ENCODE results near the gene BRSK2.

BRSK2 gene

DNA sequence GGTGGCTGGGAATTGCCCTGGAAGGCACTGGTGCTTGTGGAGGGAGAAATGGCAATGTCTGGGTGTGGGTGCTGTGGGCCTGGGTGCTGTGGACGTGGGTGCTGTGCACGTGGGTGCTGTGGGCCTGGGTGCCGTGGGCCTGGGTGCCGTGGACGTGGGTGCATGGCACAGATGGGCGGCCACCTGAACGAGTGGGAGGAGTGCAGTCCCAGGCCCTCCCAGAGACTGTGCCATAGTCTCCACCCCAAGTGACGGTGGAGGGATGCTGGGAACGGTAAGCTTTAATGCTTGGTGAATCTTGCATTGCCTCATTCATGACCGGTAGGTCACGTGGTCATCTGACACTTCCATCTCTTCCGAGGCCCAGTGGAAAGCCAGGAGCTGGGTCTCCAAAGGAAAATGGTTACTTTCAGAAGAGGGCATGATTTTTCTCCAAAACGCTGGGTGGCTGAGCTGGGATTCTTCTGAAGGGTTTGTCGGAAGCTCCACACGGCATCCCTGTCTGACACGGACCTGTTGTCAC is 28.8 kb upstream of the BRSK2 start:
- TF ChIP-seq ELF4 (IDR thresholded peaks at IDR 0.05) (no peak), SP1 (IDR thresholded peaks at IDR 0.05) (no peak), BHLHE40 (IDR thresholded peaks at IDR 0.05; ENCODE audit: borderline replicate concordance) (no peak), SUZ12 (IDR thresholded peaks at IDR 0.05) (no peak), FOXA1 (IDR thresholded peaks at IDR 0.05) (no peak), TARDBP (IDR thresholded peaks at IDR 0.05) (no peak), ARNT (IDR thresholded peaks at IDR 0.05) (no peak), PKNOX1 (IDR thresholded peaks at IDR 0.05) (no peak), NFRKB (IDR thresholded peaks at IDR 0.05) (no peak), HDGF (IDR thresholded peaks at IDR 0.05; ENCODE audit: borderline replicate concordance) (no peak), FOXK2 (IDR thresholded peaks at IDR 0.05) (no peak), LEF1 (IDR thresholded peaks at IDR 0.05; ENCODE audit: borderline replicate concordance) (no peak), L3MBTL2 (conservative IDR thresholded peaks at IDR 0.05) (no peak), FOXM1 (IDR thresholded peaks at IDR 0.05; ENCODE audit: borderline replicate concordance) (no peak), CTBP1 (IDR thresholded peaks at IDR 0.05; ENCODE audit: borderline replicate concordance) (no peak), ZNF384 (IDR thresholded peaks at IDR 0.05) (no peak)
- no peak for DNase-seq (ENCODE audit: extremely low spot score)
- ChIA-PET CTCF (no interaction called here), POLR2A (no interaction called here)

DNA sequence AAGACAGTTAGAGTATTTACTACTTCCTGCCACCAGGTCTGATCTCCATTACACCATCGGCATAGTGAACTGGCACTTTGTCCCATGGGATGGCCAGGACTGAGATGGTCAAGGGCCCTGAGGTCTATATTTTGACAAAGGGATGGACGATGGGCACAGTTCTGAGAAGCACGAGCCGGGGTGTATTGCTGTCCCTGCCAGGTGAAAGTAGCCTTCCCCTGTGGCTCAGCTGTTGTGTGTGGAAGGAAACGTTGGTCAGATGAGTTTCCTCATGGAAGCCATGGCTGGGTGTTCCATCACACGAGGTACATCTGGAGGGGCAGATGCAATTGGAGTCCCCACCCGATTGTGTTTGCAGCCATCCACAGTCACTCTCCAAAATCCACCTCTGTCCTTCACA is 27.9 kb upstream of the BRSK2 start:
- no peak for TF ChIP-seq BHLHE40 (IDR thresholded peaks at IDR 0.05; ENCODE audit: borderline replicate concordance)
- no peak for TF ChIP-seq FOXM1 (IDR thresholded peaks at IDR 0.05; ENCODE audit: borderline replicate concordance)
- no peak for TF ChIP-seq LEF1 (IDR thresholded peaks at IDR 0.05; ENCODE audit: borderline replicate concordance)
- no peak for TF ChIP-seq ZNF384 (IDR thresholded peaks at IDR 0.05)
- TF ChIP-seq FOXA1 (IDR thresholded peaks at IDR 0.05) = no peak
- TF ChIP-seq TARDBP (IDR thresholded peaks at IDR 0.05) = no peak
- no peak for TF ChIP-seq PKNOX1 (IDR thresholded peaks at IDR 0.05)
- TF ChIP-seq ARNT (IDR thresholded peaks at IDR 0.05) = no peak
- TF ChIP-seq FOXK2 (IDR thresholded peaks at IDR 0.05) = no peak
- no peak for TF ChIP-seq SP1 (IDR thresholded peaks at IDR 0.05)
- no peak for TF ChIP-seq HDGF (IDR thresholded peaks at IDR 0.05; ENCODE audit: borderline replicate concordance)
- no peak for TF ChIP-seq ELF4 (IDR thresholded peaks at IDR 0.05)
- no peak for TF ChIP-seq SUZ12 (IDR thresholded peaks at IDR 0.05)
- no peak for TF ChIP-seq L3MBTL2 (conservative IDR thresholded peaks at IDR 0.05)
- TF ChIP-seq CTBP1 (IDR thresholded peaks at IDR 0.05; ENCODE audit: borderline replicate concordance) = no peak
- TF ChIP-seq NFRKB (IDR thresholded peaks at IDR 0.05) = no peak
- CTCF ChIA-PET = no interaction called here
- no peak for DNase-seq (ENCODE audit: extremely low spot score)
- POLR2A ChIA-PET = no interaction called here

DNA sequence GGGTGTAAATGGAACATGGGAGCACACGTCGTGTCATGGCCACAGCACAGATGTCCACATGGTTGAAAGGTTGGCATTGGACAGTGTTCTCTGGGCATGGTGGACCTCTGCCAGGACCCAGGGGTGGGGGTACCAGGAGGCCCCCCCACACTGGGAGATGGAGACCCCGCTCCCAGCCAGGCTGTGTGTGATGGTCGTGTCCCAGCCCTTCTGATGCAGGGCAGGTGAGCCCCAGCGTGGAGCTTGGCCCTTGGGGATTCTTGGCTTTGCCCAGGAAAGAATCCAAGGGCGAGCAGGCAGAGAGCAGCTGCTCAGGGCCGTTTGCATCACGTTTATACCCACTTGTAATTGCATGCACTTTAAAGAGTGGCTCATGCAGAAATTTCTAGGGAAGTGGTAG is 22.0 kb upstream of the BRSK2 start:
- no peak for TF ChIP-seq ELF4 (IDR thresholded peaks at IDR 0.05)
- TF ChIP-seq HDGF (IDR thresholded peaks at IDR 0.05; ENCODE audit: borderline replicate concordance) = no peak
- no peak for TF ChIP-seq SUZ12 (IDR thresholded peaks at IDR 0.05)
- TF ChIP-seq FOXK2 (IDR thresholded peaks at IDR 0.05) = no peak
- no peak for TF ChIP-seq BHLHE40 (IDR thresholded peaks at IDR 0.05; ENCODE audit: borderline replicate concordance)
- TF ChIP-seq ZNF384 (IDR thresholded peaks at IDR 0.05) = no peak
- no peak for TF ChIP-seq TARDBP (IDR thresholded peaks at IDR 0.05)
- TF ChIP-seq LEF1 (IDR thresholded peaks at IDR 0.05; ENCODE audit: borderline replicate concordance) = no peak
- no peak for TF ChIP-seq FOXA1 (IDR thresholded peaks at IDR 0.05)
- TF ChIP-seq CTBP1 (IDR thresholded peaks at IDR 0.05; ENCODE audit: borderline replicate concordance) = no peak
- no peak for TF ChIP-seq L3MBTL2 (conservative IDR thresholded peaks at IDR 0.05)
- DNase-seq (ENCODE audit: extremely low spot score) = no peak
- ChIA-PET CTCF (no interaction called here), POLR2A (no interaction called here)

DNA sequence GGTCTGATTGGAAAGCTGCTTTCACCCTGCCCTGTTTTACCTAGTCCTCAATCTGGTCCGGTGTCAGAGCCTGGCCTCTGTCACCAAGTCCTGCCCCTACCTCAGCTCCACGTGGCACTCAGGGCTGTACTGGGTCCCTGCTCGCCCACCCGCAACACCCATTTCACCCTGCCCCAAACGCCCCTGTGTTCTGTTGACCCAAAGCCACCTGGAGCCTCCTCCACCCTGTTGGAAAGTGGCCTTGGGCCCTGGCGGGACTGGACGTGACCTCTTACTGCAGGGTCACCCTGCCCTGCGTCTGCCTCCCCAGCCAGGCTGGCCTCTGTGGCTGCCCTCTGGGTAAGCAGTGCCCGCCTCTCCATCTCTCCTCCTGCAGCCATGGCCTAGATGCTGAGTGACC is 21.5 kb upstream of the BRSK2 start:
- ChIA-PET CTCF (no interaction called here), POLR2A (no interaction called here)
- DNase-seq (ENCODE audit: extremely low spot score) = no peak
- TF ChIP-seq FOXM1 (IDR thresholded peaks at IDR 0.05; ENCODE audit: borderline replicate concordance) = no peak
- no peak for TF ChIP-seq FOXK2 (IDR thresholded peaks at IDR 0.05)
- TF ChIP-seq ELF4 (IDR thresholded peaks at IDR 0.05) = no peak
- TF ChIP-seq BHLHE40 (IDR thresholded peaks at IDR 0.05; ENCODE audit: borderline replicate concordance) = no peak
- no peak for TF ChIP-seq ARNT (IDR thresholded peaks at IDR 0.05)
- no peak for TF ChIP-seq FOXA1 (IDR thresholded peaks at IDR 0.05)
- TF ChIP-seq SP1 (IDR thresholded peaks at IDR 0.05) = no peak
- TF ChIP-seq PKNOX1 (IDR thresholded peaks at IDR 0.05) = no peak
- TF ChIP-seq ZNF384 (IDR thresholded peaks at IDR 0.05) = no peak
- TF ChIP-seq LEF1 (IDR thresholded peaks at IDR 0.05; ENCODE audit: borderline replicate concordance) = no peak
- no peak for TF ChIP-seq L3MBTL2 (conservative IDR thresholded peaks at IDR 0.05)
- TF ChIP-seq HDGF (IDR thresholded peaks at IDR 0.05; ENCODE audit: borderline replicate concordance) = no peak
- no peak for TF ChIP-seq TARDBP (IDR thresholded peaks at IDR 0.05)
- no peak for TF ChIP-seq NFRKB (IDR thresholded peaks at IDR 0.05)
- no peak for TF ChIP-seq SUZ12 (IDR thresholded peaks at IDR 0.05)
- no peak for TF ChIP-seq CTBP1 (IDR thresholded peaks at IDR 0.05; ENCODE audit: borderline replicate concordance)

GRCh38 chr11:1368966-1369365 is 20.8 kb upstream of the BRSK2 start:
- TF ChIP-seq ARNT (IDR thresholded peaks at IDR 0.05) (no peak), CTBP1 (IDR thresholded peaks at IDR 0.05; ENCODE audit: borderline replicate concordance) (no peak), FOXM1 (IDR thresholded peaks at IDR 0.05; ENCODE audit: borderline replicate concordance) (no peak), PKNOX1 (IDR thresholded peaks at IDR 0.05) (no peak), L3MBTL2 (conservative IDR thresholded peaks at IDR 0.05) (no peak), ELF4 (IDR thresholded peaks at IDR 0.05) (no peak), FOXA1 (IDR thresholded peaks at IDR 0.05) (no peak), TARDBP (IDR thresholded peaks at IDR 0.05) (no peak), FOXK2 (IDR thresholded peaks at IDR 0.05) (no peak), SUZ12 (IDR thresholded peaks at IDR 0.05) (no peak), HDGF (IDR thresholded peaks at IDR 0.05; ENCODE audit: borderline replicate concordance) (no peak), NFRKB (IDR thresholded peaks at IDR 0.05) (no peak), ZNF384 (IDR thresholded peaks at IDR 0.05) (no peak), LEF1 (IDR thresholded peaks at IDR 0.05; ENCODE audit: borderline replicate concordance) (no peak)
- DNase-seq (ENCODE audit: extremely low spot score) = no peak
- POLR2A ChIA-PET = no interaction called here
- CTCF ChIA-PET = no interaction called here
